HL-60 (cell line): Measurements from ENCODE around the gene WDR27.

Source experiments
- DNase-seq, 2 experiments: peaks; one replicate each; pipeline ENCODE4 v3.0.0-alpha.2; 2010 to 2020; ENCODE audit warnings: low read depth in 1 of 2, low spot score in 1 of 2
- H3K27ac ChIP-seq: fragments of 250-450 bp; sonication (Bioruptor Pico); replicated peaks from 2 replicates; pipeline ENCODE4 v1.5.1; 2020; ENCODE audit warnings: mild to moderate bottlenecking, moderate library complexity
- H3K27me3 ChIP-seq: fragments of 250-450 bp; sonication (Bioruptor Pico); 2 replicates; pipeline ENCODE4 v1.5.1; 2021; ENCODE audit warnings: mild to moderate bottlenecking, moderate library complexity; ENCODE audit not compliant: insufficient read depth, poor library complexity, severe bottlenecking
- H3K4me3 ChIP-seq: replicated peaks from 2 replicates; pipeline ENCODE4 v1.5.1; 2011; ENCODE audit warnings: mild to moderate bottlenecking, control low read depth, low read length; ENCODE audit not compliant: insufficient read depth
- CTCF ChIP-seq: IDR thresholded peaks from one replicate; pipeline ENCODE4 v1.5.1; 2011; ENCODE audit warnings: low read length, control low read depth, inconsistent platforms; ENCODE audit not compliant: insufficient read depth
- GABPA ChIP-seq: IDR thresholded peaks from 2 replicates; pipeline ENCODE4 v1.6.1; 2012; ENCODE audit warnings: low read depth
- POLR2AphosphoS5 ChIP-seq: IDR thresholded peaks from 2 replicates; pipeline ENCODE4 v1.6.1; 2012; ENCODE audit warnings: low read depth
- REST ChIP-seq: IDR thresholded peaks from 2 replicates; pipeline ENCODE4 v1.6.1; 2012; ENCODE audit warnings: low read depth; ENCODE audit not compliant: insufficient replicate concordance
- SPI1 ChIP-seq: IDR thresholded peaks from 2 replicates; pipeline ENCODE4 v1.6.1; 2012; ENCODE audit warnings: low read depth, mild to moderate bottlenecking, borderline replicate concordance

WDR27 gene

GRCh38 chr6:169452117-169452868, 249.5 kb downstream of the WDR27 start:
- Histone ChIP-seq H3K27ac (no peak overlapping the region), H3K4me3 (no peak overlapping the region), H3K27me3 (no peaks in the 10 kb centered on the region)
- DNase-seq = no peak
- TF ChIP-seq REST (no peak), SPI1 (no peak), GABPA (no peak), CTCF (no peak), POLR2AphosphoS5 (no peak)

GRCh38 chr6:169451065-169451838, 250.6 kb downstream of the WDR27 start:
- no peak for DNase-seq
- H3K27me3 ChIP-seq = no peaks in the 10 kb centered on the region
- H3K4me3 ChIP-seq = no peak overlapping the region
- H3K27ac ChIP-seq = no peak overlapping the region
- no peak for TF ChIP-seq POLR2AphosphoS5
- no peak for TF ChIP-seq CTCF
- no peak for TF ChIP-seq GABPA
- TF ChIP-seq REST = no peak
- TF ChIP-seq SPI1 = no peak

GRCh38 chr6:169450097-169450496, 251.7 kb downstream of the WDR27 start:
- H3K27ac ChIP-seq = no peak overlapping the region
- DNase-seq = no peak
- H3K4me3 ChIP-seq = no peak overlapping the region
- TF ChIP-seq CTCF = no peak
- TF ChIP-seq GABPA = no peak
- no peak for TF ChIP-seq REST
- no peak for TF ChIP-seq SPI1
- no peak for TF ChIP-seq POLR2AphosphoS5
- no peaks in the 10 kb centered on the region for H3K27me3 ChIP-seq
